ENCODE data around the gene ASTL.

Gene ASTL

DNA sequence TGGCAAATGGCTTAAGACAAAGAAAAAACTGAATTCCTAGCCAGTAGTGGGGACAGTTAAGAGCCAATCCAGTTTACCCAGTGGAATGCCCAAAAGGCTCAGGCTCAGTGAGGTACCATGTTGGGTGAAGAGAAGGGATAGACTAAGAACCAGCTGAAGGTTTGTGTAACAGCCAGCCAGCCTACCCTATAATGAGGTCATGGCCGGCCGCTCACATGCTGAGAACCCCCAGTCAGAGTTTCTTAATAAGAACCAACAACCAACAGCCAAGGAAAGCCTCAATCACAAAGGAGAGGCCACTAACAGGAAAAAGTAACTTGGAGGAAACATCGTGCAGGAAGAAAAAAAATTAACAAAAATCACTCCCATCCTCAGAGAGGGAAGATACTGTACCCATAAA is 32.3 kb upstream of the ASTL start:
- DNase-seq (ENCODE audit: low spot score) = no peak
- in situ Hi-C loops (cut with MboI; ENCODE audit: low sequenced_read_pairs, unreplicated experiment) = loop anchor here (5.0 kb wide), 1 partner anchor 33 kb away; the partner anchor contains the start of gene ASTL
- no peak for TF ChIP-seq CTCF (IDR thresholded peaks at IDR 0.05; ENCODE audit: borderline replicate concordance, control extremely low read depth, extremely low read depth, insufficient read depth, missing control alignments)

- in situ Hi-C loops (cut with MboI; ENCODE audit: low sequenced_read_pairs, unreplicated experiment) = loop anchor here (5.0 kb wide), 1 partner anchor 33 kb away; the partner anchor contains the start of gene ASTL
- TF ChIP-seq CTCF (IDR thresholded peaks at IDR 0.05; ENCODE audit: borderline replicate concordance, control extremely low read depth, extremely low read depth, insufficient read depth, missing control alignments) = no peak
- no peak for DNase-seq (ENCODE audit: low spot score)
Observed at GRCh38 chr2:96169868-96170507, 31.7 kb upstream of the ASTL start.

GRCh38 chr2:96167407-96168013 is 29.2 kb upstream of the ASTL start:
- in situ Hi-C loops (cut with MboI; ENCODE audit: low sequenced_read_pairs, unreplicated experiment) = no loop called here
- no peak for TF ChIP-seq CTCF (IDR thresholded peaks at IDR 0.05; ENCODE audit: borderline replicate concordance, control extremely low read depth, extremely low read depth, insufficient read depth, missing control alignments)
- no peak for DNase-seq (ENCODE audit: low spot score)

DNA sequence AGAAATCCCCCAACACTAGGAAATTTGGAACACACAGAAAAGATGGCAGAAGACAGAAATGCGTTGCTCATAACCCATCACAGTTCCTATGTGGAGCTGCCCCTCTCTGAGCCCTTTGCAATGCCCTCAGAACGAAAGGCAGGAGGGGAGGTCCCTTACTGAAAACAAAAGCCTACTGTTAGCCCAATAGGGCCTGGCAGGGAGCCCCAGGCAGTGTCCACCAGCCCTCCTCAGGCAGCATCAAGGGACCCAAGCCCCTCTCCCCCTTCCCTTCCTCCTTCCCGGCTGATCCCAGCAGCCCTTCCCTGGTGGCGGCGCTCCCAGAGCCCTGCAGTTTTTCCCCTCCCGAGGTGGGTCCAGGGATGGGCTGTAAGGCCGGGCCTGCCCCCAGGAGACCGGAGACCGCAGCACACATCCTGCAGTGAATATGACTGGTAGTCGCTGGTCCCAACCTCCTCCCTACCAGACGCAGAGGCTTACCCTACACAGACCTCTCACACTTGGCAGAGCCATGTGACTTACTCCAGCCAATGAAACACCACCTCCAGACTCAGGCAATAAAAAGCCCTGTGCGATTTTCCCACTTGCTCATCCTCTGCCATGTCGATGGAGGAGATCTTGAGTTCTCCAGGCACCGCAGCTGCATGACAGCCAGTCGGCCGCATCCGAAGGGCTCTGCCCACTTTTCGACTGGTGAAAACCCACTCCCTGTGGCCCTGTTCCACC is 26.3 kb upstream of the ASTL start:
- peak; percentile 22 for TF ChIP-seq CTCF (IDR thresholded peaks at IDR 0.05; ENCODE audit: borderline replicate concordance, control extremely low read depth, extremely low read depth, insufficient read depth, missing control alignments)
- in situ Hi-C loops (cut with MboI; ENCODE audit: low sequenced_read_pairs, unreplicated experiment) = no loop called here
- DNase-seq (ENCODE audit: low spot score) = peak; percentile 86

DNA sequence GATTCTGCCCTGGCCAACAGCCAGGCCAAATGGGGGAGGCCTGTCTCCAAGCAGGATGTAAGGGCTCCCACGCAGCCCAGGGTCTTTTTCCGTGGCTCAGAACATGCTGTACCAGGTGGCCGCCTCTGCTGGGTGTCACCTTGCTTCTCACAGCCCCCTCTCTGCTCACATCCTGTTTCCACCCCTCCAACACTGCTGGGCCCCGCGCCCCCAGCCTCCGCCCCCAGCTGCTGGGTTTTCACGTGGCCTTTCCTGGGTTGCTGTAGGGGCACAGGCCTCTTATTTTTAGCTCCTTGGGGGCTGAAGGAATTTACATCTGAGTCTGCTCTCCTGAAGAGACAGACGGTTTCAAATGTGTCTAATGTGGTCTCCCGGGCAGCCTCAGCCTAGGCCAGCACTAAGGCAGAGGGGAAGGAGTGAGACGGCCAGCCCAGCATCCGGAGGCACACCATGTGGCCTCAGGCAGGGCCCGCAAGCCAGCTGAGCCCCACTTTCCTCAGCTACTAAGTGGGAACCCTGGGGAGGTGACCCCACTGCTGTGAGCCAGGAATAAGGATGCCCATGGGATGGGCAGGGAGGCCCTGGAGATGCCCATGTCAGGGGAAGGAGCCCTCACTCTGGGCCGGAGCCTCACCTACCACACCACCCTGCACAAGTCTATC is 25.6 kb upstream of the ASTL start:
- in situ Hi-C loops (cut with MboI; ENCODE audit: low sequenced_read_pairs, unreplicated experiment) = no loop called here
- peak; percentile 84 for DNase-seq (ENCODE audit: low spot score)
- no peak for TF ChIP-seq CTCF (IDR thresholded peaks at IDR 0.05; ENCODE audit: borderline replicate concordance, control extremely low read depth, extremely low read depth, insufficient read depth, missing control alignments)

DNA sequence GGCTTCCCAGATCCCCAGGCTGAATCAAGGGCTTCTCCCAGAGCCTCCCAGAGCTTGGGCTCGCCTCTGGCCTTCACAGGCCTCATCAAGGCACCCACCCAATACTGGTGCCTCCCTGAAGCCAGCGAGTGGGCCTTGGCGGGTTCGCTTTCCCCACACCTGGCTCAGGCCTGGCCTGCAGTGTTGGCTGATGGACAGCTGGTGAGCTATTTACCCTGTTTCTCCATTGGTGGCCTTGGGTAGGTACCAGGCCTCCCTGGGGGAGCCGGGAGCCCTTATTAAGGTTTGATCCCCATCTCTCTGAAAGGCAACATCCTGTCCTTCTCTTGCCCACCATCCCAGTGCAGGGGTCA is 25.1 kb upstream of the ASTL start:
- in situ Hi-C loops (cut with MboI; ENCODE audit: low sequenced_read_pairs, unreplicated experiment) = no loop called here
- no peak for TF ChIP-seq CTCF (IDR thresholded peaks at IDR 0.05; ENCODE audit: borderline replicate concordance, control extremely low read depth, extremely low read depth, insufficient read depth, missing control alignments)

More for the DNA sequence above, 25.1 kb upstream of the ASTL start:
- no peak for DNase-seq (ENCODE audit: low spot score)
